Measurements from ENCODE around the gene DGCR2.

- no peak for TF ChIP-seq CTCF (IDR thresholded peaks at IDR 0.05)
- no peak for TF ChIP-seq POLR2A (IDR thresholded peaks at IDR 0.05)
Measured at GRCh38 chr22:19050117-19050516, 72.1 kb downstream of the DGCR2 start.
